Astrocyte (in vitro differentiated cells and primary cell): ENCODE results near the gene KRTAP12-2. TPM values are rescaled to one million over a fixed set of nuclear protein-coding genes. Genes with fewer than 3 reads are reported as not detected.

ENCODE experiments used
- DNase-seq: peaks from one replicate; pipeline ENCODE4 v3.0.0-alpha.2; 2010; ENCODE audit warnings: low read depth
- FAIRE-seq: peaks from 2 replicates; lab custom pipeline; 2011; peaks lifted over from hg19 to GRCh38; lab: Jason Lieb, UNC
- H2AFZ ChIP-seq: 2 replicates; pipeline ENCODE4 v1.6.0; 2012; ENCODE audit warnings: low read depth, low read length, inconsistent platforms
- H3K27ac ChIP-seq: 2 replicates; pipeline ENCODE4 v1.5.1; 2011; ENCODE audit warnings: low read depth, low read length, inconsistent platforms
- H3K27me3 ChIP-seq: 2 replicates; pipeline ENCODE4 v1.6.0; 2011; ENCODE audit warnings: low read length, inconsistent platforms; ENCODE audit not compliant: insufficient read depth
- H3K36me3 ChIP-seq: 2 replicates; pipeline ENCODE4 v1.5.1; 2011; ENCODE audit warnings: low read length, inconsistent platforms; ENCODE audit not compliant: insufficient read depth
- H3K4me1 ChIP-seq: 2 replicates; pipeline ENCODE4 v1.5.1; 2011; ENCODE audit warnings: low read length, inconsistent platforms; ENCODE audit not compliant: insufficient read depth
- H3K4me2 ChIP-seq: 2 replicates; pipeline ENCODE4 v1.6.0; 2012; ENCODE audit warnings: low read length, inconsistent platforms
- H3K4me3 ChIP-seq: 2 replicates; pipeline ENCODE4 v1.5.1; 2011; ENCODE audit warnings: low read depth, mild to moderate bottlenecking, low read length, inconsistent platforms; ENCODE audit not compliant: insufficient read depth
- H3K79me2 ChIP-seq: 2 replicates; pipeline ENCODE4 v1.6.0; 2012; ENCODE audit warnings: mild to moderate bottlenecking, low read length, inconsistent platforms; ENCODE audit not compliant: insufficient read depth
- H3K9ac ChIP-seq: 2 replicates; pipeline ENCODE4 v1.6.0; 2012; ENCODE audit warnings: mild to moderate bottlenecking, low read length, inconsistent platforms
- H3K9me3 ChIP-seq: 2 replicates; pipeline ENCODE4 v1.5.1; 2012; ENCODE audit warnings: low read depth, mild to moderate bottlenecking, low read length, inconsistent platforms; ENCODE audit not compliant: insufficient read depth
- H4K20me1 ChIP-seq: 2 replicates; pipeline ENCODE4 v1.6.0; 2012; ENCODE audit warnings: low read length, inconsistent platforms; ENCODE audit not compliant: insufficient read depth
- H3K27ac Mint-ChIP-seq: one replicate; pipeline ENCODE4 v1.8.0; 2021; ENCODE audit warnings: mild to moderate bottlenecking, mixed read lengths; ENCODE audit not compliant: unreplicated experiment
- H3K27me3 Mint-ChIP-seq: one replicate; pipeline ENCODE4 v1.8.0; 2021; ENCODE audit warnings: low read depth, mixed read lengths; ENCODE audit not compliant: unreplicated experiment
- H3K36me3 Mint-ChIP-seq: one replicate; pipeline ENCODE4 v1.8.0; 2021; ENCODE audit warnings: low read depth, mixed read lengths; ENCODE audit not compliant: unreplicated experiment
- H3K4me1 Mint-ChIP-seq: one replicate; pipeline ENCODE4 v1.8.0; 2021; ENCODE audit warnings: low read depth, mixed read lengths; ENCODE audit not compliant: unreplicated experiment
- H3K4me3 Mint-ChIP-seq: one replicate; pipeline ENCODE4 v1.8.0; 2021; ENCODE audit warnings: mild to moderate bottlenecking, moderate library complexity, mixed read lengths; ENCODE audit not compliant: unreplicated experiment
- H3K9me3 Mint-ChIP-seq: one replicate; pipeline ENCODE4 v1.8.0; 2021; ENCODE audit warnings: mild to moderate bottlenecking, mixed read lengths; ENCODE audit not compliant: unreplicated experiment
- CTCF ChIP-seq: IDR thresholded peaks from 2 replicates; pipeline ENCODE4 v1.5.1; 2011; ENCODE audit warnings: low read depth, mild to moderate bottlenecking, inconsistent platforms, low read length, moderate library complexity; ENCODE audit not compliant: insufficient read depth
- EZH2 ChIP-seq: IDR thresholded peaks from 2 replicates; pipeline ENCODE4 v1.6.1; 2012; ENCODE audit warnings: mild to moderate bottlenecking, low read length, inconsistent platforms; ENCODE audit not compliant: insufficient read depth
- total RNA-seq: library from RNA; stranded (reverse); gene quantifications from 2 replicates; pipeline ENCODE4 v1.2.1, GENCODE V29; 2021

Gene KRTAP12-2
- total RNA-seq, 1 donor from 2014 or later = not detected

- H4K20me1 ChIP-seq = no peaks in the 10 kb centered on the region
- H3K4me2 ChIP-seq = no peak overlapping the region
- no peak overlapping the region for H3K27ac Mint-ChIP-seq
- FAIRE-seq (no peak), DNase-seq (no peak)
- no peak overlapping the region for H3K4me3 ChIP-seq
- H3K9ac ChIP-seq = no peak overlapping the region
- H3K27me3 ChIP-seq = no peaks in the 10 kb centered on the region
- H3K79me2 ChIP-seq = no peaks in the 10 kb centered on the region
- no peaks in the 10 kb centered on the region for H3K4me1 Mint-ChIP-seq
- no peak overlapping the region for H2AFZ ChIP-seq
- H3K4me3 Mint-ChIP-seq = no peak overlapping the region
- no peak overlapping the region for H3K27ac ChIP-seq
- H3K9me3 ChIP-seq = peaks cover 8% of the 10 kb centered on the region
- peaks cover 4% of the 10 kb centered on the region for H3K27me3 Mint-ChIP-seq
- H3K36me3 ChIP-seq = no peaks in the 10 kb centered on the region
- H3K36me3 Mint-ChIP-seq = no peaks in the 10 kb centered on the region
- no peak for TF ChIP-seq EZH2
- no peak for TF ChIP-seq CTCF
- H3K9me3 Mint-ChIP-seq = peaks cover 30% of the 10 kb centered on the region
- H3K4me1 ChIP-seq = no peaks in the 10 kb centered on the region
Observed at GRCh38 chr21:44625756-44626155, 41.0 kb downstream of the KRTAP12-2 start.

- H3K9me3 ChIP-seq = peaks cover 4% of the 10 kb centered on the region
- Mint-ChIP-seq H3K4me3 (no peak overlapping the region), H3K4me1 (no peaks in the 10 kb centered on the region), H3K27me3 (peaks cover 4% of the 10 kb centered on the region), H3K36me3 (no peaks in the 10 kb centered on the region), H3K9me3 (peaks cover 40% of the 10 kb centered on the region), H3K27ac (no peak overlapping the region)
- H4K20me1 ChIP-seq = no peaks in the 10 kb centered on the region
- no peak overlapping the region for H3K4me3 ChIP-seq
- H3K9ac ChIP-seq = no peak overlapping the region
- TF ChIP-seq CTCF (no peak), EZH2 (no peak)
- H3K4me1 ChIP-seq = no peaks in the 10 kb centered on the region
- DNase-seq (no peak), FAIRE-seq (no peak)
- H2AFZ ChIP-seq = no peak overlapping the region
- no peak overlapping the region for H3K4me2 ChIP-seq
- H3K79me2 ChIP-seq = no peaks in the 10 kb centered on the region
- H3K27ac ChIP-seq = no peak overlapping the region
- no peaks in the 10 kb centered on the region for H3K36me3 ChIP-seq
- H3K27me3 ChIP-seq = no peaks in the 10 kb centered on the region
Observed at GRCh38 chr21:44623575-44623974, 43.2 kb downstream of the KRTAP12-2 start.

- H4K20me1 ChIP-seq = no peaks in the 10 kb centered on the region
- TF ChIP-seq EZH2 = no peak
- no peak overlapping the region for H3K9ac ChIP-seq
- H3K27me3 Mint-ChIP-seq = peaks cover 10% of the 10 kb centered on the region
- no peak for DNase-seq
- no peak overlapping the region for H2AFZ ChIP-seq
- no peak overlapping the region for H3K27ac Mint-ChIP-seq
- no peak overlapping the region for H3K4me2 ChIP-seq
- no peaks in the 10 kb centered on the region for H3K27me3 ChIP-seq
- H3K79me2 ChIP-seq = no peaks in the 10 kb centered on the region
- H3K4me1 ChIP-seq = no peaks in the 10 kb centered on the region
- no peak overlapping the region for H3K4me3 Mint-ChIP-seq
- H3K4me3 ChIP-seq = no peak overlapping the region
- peaks cover 41% of the 10 kb centered on the region for H3K9me3 Mint-ChIP-seq
- no peak overlapping the region for H3K27ac ChIP-seq
- no peaks in the 10 kb centered on the region for H3K36me3 Mint-ChIP-seq
- H3K36me3 ChIP-seq = no peaks in the 10 kb centered on the region
- FAIRE-seq = no peak
- no peaks in the 10 kb centered on the region for H3K4me1 Mint-ChIP-seq
- H3K9me3 ChIP-seq = peaks cover 4% of the 10 kb centered on the region
Observed at GRCh38 chr21:44619886-44620285, 46.8 kb downstream of the KRTAP12-2 start.
